ENCODE measurements around the gene TSR3.

The TSR3 gene

GRCh38 chr16:1300664-1301476, 50.8 kb downstream of the TSR3 start:
- TF ChIP-seq ZBTB7A (IDR thresholded peaks at IDR 0.05; ENCODE audit: low read depth): peak; percentile 89
- no peak for TF ChIP-seq MAX (IDR thresholded peaks at IDR 0.05)
- TF ChIP-seq RAD21 (IDR thresholded peaks at IDR 0.05; ENCODE audit: low read depth): peak; percentile 38; the same call in 1 of the 2 replicates
- no peak for TF ChIP-seq REST (IDR thresholded peaks at IDR 0.05; ENCODE audit: low read depth)
- TF ChIP-seq USF1 (IDR thresholded peaks at IDR 0.05): no peak
- no peak for TF ChIP-seq CEBPB (IDR thresholded peaks at IDR 0.05)
- TF ChIP-seq EGR1 (IDR thresholded peaks at IDR 0.05): no peak

GRCh38 chr16:1299868-1300203, 51.8 kb downstream of the TSR3 start:
- TF ChIP-seq CEBPB (IDR thresholded peaks at IDR 0.05) (no peak), MAX (IDR thresholded peaks at IDR 0.05) (no peak), USF1 (IDR thresholded peaks at IDR 0.05) (no peak), RAD21 (IDR thresholded peaks at IDR 0.05; ENCODE audit: low read depth) (no peak), EP300 (IDR thresholded peaks at IDR 0.05; ENCODE audit: borderline replicate concordance) (no peak), TCF12 (IDR thresholded peaks at IDR 0.05; ENCODE audit: low read depth) (no peak), TEAD4 (IDR thresholded peaks at IDR 0.05) (no peak), CREB1 (IDR thresholded peaks at IDR 0.05; ENCODE audit: low read depth) (no peak), EGR1 (IDR thresholded peaks at IDR 0.05) (no peak), REST (IDR thresholded peaks at IDR 0.05; ENCODE audit: low read depth) (no peak), FOXM1 (IDR thresholded peaks at IDR 0.05; ENCODE audit: borderline replicate concordance, low read depth) (no peak), NFIC (IDR thresholded peaks at IDR 0.05) (no peak), YY1 (IDR thresholded peaks at IDR 0.05; ENCODE audit: low read depth) (no peak), ZBTB7A (IDR thresholded peaks at IDR 0.05; ENCODE audit: low read depth) (no peak), TAF1 (IDR thresholded peaks at IDR 0.05; ENCODE audit: low read depth) (no peak)

Data from Ishikawa (cell line).